SU-DHL-6 (cell line): ENCODE data around the gene ELAPOR1.

Experiments
- H2AFZ ChIP-seq: fragments of 200-600 bp; sonication (generic); 2 replicates; pipeline ENCODE4 v1.6.1; 2014; ENCODE audit warnings: low read depth, mild to moderate bottlenecking, moderate library complexity, mixed read lengths, antibody characterized with exemption, low read length; ENCODE audit not compliant: severe bottlenecking
- H3F3A ChIP-seq: fragments of 200-600 bp; shearing (Covaris generic); 2 replicates; pipeline ENCODE4 v1.6.0; 2016; ENCODE audit warnings: antibody characterized with exemption, mild to moderate bottlenecking; ENCODE audit not compliant: insufficient read depth
- H3K27ac ChIP-seq: fragments of 200-600 bp; sonication (generic); 2 replicates; pipeline ENCODE4 v1.5.1; 2016; ENCODE audit warnings: low read depth, mild to moderate bottlenecking, low read length, moderate library complexity, mixed read lengths
- H3K27me3 ChIP-seq: fragments of 200-600 bp; sonication (generic), shearing (Covaris generic); 2 replicates; pipeline ENCODE4 v1.6.0; 2014; ENCODE audit warnings: mild to moderate bottlenecking, low read length
- H3K36me3 ChIP-seq: fragments of 200-600 bp; sonication (generic); 2 replicates; pipeline ENCODE4 v1.6.1; 2014; ENCODE audit warnings: mild to moderate bottlenecking, low read length, mixed read lengths
- H3K4me2 ChIP-seq: fragments of 300-600, 200-600 bp; shearing (Covaris generic), sonication (generic); 2 replicates; pipeline ENCODE4 v1.6.0; 2014; ENCODE audit warnings: low read length, low read depth, mild to moderate bottlenecking; ENCODE audit not compliant: poor library complexity, severe bottlenecking
- H3K4me3 ChIP-seq: fragments of 200-600 bp; sonication (generic); 2 replicates; pipeline ENCODE4 v1.5.1; 2014; ENCODE audit warnings: antibody characterized with exemption, low read length, mild to moderate bottlenecking, mixed read lengths; ENCODE audit not compliant: insufficient read depth, poor library complexity, severe bottlenecking
- H3K79me2 ChIP-seq: fragments of 200-600 bp; sonication (generic); 2 replicates; pipeline ENCODE4 v1.6.1; 2014; ENCODE audit warnings: mild to moderate bottlenecking, low read length, moderate library complexity; ENCODE audit not compliant: insufficient read depth
- H3K9ac ChIP-seq: fragments of 200-600 bp; sonication (generic); 2 replicates; pipeline ENCODE4 v1.7.0; 2014; ENCODE audit warnings: mild to moderate bottlenecking, low read length
- H3K9me2 ChIP-seq: fragments of 200-600 bp; sonication (generic); replicated peaks from 2 replicates; pipeline ENCODE4 v1.6.1; 2014; ENCODE audit warnings: low read length; ENCODE audit not compliant: insufficient read depth
- H3K9me3 ChIP-seq: fragments of 200-600 bp; sonication (generic); 2 replicates; pipeline ENCODE4 v1.6.1; 2014; ENCODE audit warnings: low read length, mixed read lengths; ENCODE audit not compliant: insufficient read depth
- H4K20me1 ChIP-seq: fragments of 200-600 bp; sonication (generic); 2 replicates; pipeline ENCODE4 v1.6.1; 2014; ENCODE audit warnings: low read depth, mild to moderate bottlenecking, antibody characterized with exemption, low read length, moderate library complexity, mixed read lengths
- EZH2phosphoT487 ChIP-seq: fragments of 200-600 bp; sonication (generic), shearing (Covaris generic); conservative IDR thresholded peaks from 2 replicates; pipeline ENCODE4 v1.6.1; 2018; ENCODE audit warnings: mild to moderate bottlenecking, antibody characterized with exemption, low read length, moderate library complexity, mixed read lengths
- TF ChIP-seq, protein P1 (sequence below): fragments of 200-600 bp; sonication (generic); IDR thresholded peaks from one replicate; pipeline ENCODE4 v1.5.1; 2017; ENCODE audit warnings: antibody characterized with exemption, mild to moderate bottlenecking, low read length, moderate library complexity; ENCODE audit not compliant: insufficient read depth, poor library complexity, severe bottlenecking

Gene ELAPOR1

GRCh38 chr1:109133815-109134214, 19.9 kb downstream of the ELAPOR1 start:
- no peaks in the 10 kb centered on the region for H3K9me2 ChIP-seq
- no peaks in the 10 kb centered on the region for H4K20me1 ChIP-seq
- TF ChIP-seq EZH2phosphoT487: no peak
- TF ChIP-seq, protein P1, sequence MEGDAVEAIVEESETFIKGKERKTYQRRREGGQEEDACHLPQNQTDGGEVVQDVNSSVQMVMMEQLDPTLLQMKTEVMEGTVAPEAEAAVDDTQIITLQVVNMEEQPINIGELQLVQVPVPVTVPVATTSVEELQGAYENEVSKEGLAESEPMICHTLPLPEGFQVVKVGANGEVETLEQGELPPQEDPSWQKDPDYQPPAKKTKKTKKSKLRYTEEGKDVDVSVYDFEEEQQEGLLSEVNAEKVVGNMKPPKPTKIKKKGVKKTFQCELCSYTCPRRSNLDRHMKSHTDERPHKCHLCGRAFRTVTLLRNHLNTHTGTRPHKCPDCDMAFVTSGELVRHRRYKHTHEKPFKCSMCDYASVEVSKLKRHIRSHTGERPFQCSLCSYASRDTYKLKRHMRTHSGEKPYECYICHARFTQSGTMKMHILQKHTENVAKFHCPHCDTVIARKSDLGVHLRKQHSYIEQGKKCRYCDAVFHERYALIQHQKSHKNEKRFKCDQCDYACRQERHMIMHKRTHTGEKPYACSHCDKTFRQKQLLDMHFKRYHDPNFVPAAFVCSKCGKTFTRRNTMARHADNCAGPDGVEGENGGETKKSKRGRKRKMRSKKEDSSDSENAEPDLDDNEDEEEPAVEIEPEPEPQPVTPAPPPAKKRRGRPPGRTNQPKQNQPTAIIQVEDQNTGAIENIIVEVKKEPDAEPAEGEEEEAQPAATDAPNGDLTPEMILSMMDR: no peak
- H3K4me2 ChIP-seq: no peak overlapping the region
- H3K27ac ChIP-seq: no peak overlapping the region
- H3K79me2 ChIP-seq: no peaks in the 10 kb centered on the region
- no peaks in the 10 kb centered on the region for H3K36me3 ChIP-seq
- H3K27me3 ChIP-seq: no peaks in the 10 kb centered on the region
- no peaks in the 10 kb centered on the region for H3K9me3 ChIP-seq
- H2AFZ ChIP-seq: no peak overlapping the region
- no peaks in the 10 kb centered on the region for H3F3A ChIP-seq
- H3K4me3 ChIP-seq: no peak overlapping the region
- no peak overlapping the region for H3K9ac ChIP-seq

- Histone ChIP-seq H3K27me3 (no peaks in the 10 kb centered on the region), H3K9me3 (no peaks in the 10 kb centered on the region), H3K9ac (no peak overlapping the region), H3K36me3 (no peaks in the 10 kb centered on the region), H3K27ac (no peak overlapping the region), H3K4me3 (no peak overlapping the region), H4K20me1 (no peaks in the 10 kb centered on the region), H2AFZ (no peak overlapping the region), H3F3A (no peaks in the 10 kb centered on the region), H3K9me2 (no peaks in the 10 kb centered on the region), H3K4me2 (no peak overlapping the region), H3K79me2 (no peaks in the 10 kb centered on the region)
- TF ChIP-seq, protein P1: no peak
- no peak for TF ChIP-seq EZH2phosphoT487
Observed at GRCh38 chr1:109134423-109134822, 20.5 kb downstream of the ELAPOR1 start.

- Histone ChIP-seq H3K36me3 (no peaks in the 10 kb centered on the region), H3K4me3 (no peak overlapping the region), H3K9ac (no peak overlapping the region), H3K4me2 (no peak overlapping the region), H3F3A (no peaks in the 10 kb centered on the region), H3K27me3 (no peaks in the 10 kb centered on the region), H3K27ac (no peak overlapping the region), H3K9me3 (no peaks in the 10 kb centered on the region), H3K9me2 (no peaks in the 10 kb centered on the region), H2AFZ (no peak overlapping the region), H3K79me2 (no peaks in the 10 kb centered on the region), H4K20me1 (no peaks in the 10 kb centered on the region)
- TF ChIP-seq, protein P1: no peak
- no peak for TF ChIP-seq EZH2phosphoT487
Observed at GRCh38 chr1:109135940-109136339, 22.0 kb downstream of the ELAPOR1 start.

DNA sequence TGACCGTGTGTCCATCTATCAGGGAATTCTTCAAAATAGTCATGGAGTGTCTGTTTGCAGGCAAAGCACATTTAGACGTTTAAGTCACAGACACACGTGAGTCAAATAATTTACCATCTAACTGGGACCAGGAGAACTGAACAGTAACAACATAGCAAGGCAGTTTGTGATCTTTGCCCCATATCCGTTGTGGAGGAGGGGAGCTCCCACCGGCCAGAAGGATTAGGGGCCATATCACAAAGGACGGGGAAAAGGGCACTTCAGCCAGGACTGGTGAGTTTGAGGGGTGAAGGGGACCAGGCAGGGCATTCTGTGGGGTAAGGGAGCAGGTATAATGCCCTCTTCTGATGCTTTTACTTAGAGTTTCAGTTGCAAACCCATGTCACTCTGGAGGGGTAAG, 22.9 kb downstream of the ELAPOR1 start:
- H2AFZ ChIP-seq: no peak overlapping the region
- no peaks in the 10 kb centered on the region for H3K27me3 ChIP-seq
- no peaks in the 10 kb centered on the region for H3K79me2 ChIP-seq
- H3K9me2 ChIP-seq: no peaks in the 10 kb centered on the region
- H3K9me3 ChIP-seq: no peaks in the 10 kb centered on the region
- no peaks in the 10 kb centered on the region for H4K20me1 ChIP-seq
- H3K9ac ChIP-seq: no peak overlapping the region
- TF ChIP-seq, protein P1: no peak
- H3K27ac ChIP-seq: no peak overlapping the region
- H3K4me3 ChIP-seq: no peak overlapping the region
- no peaks in the 10 kb centered on the region for H3F3A ChIP-seq
- no peaks in the 10 kb centered on the region for H3K36me3 ChIP-seq
- no peak overlapping the region for H3K4me2 ChIP-seq
